GM13976 (cell line): ENCODE measurements around the gene GARNL3.
A peak's percentile ranks its signal among the peaks of the same experiment; 100 is the strongest.

Experiments used
- DNase-seq: peaks from one replicate; pipeline ENCODE4 v3.0.0; 2012; ENCODE audit warnings: low spot score
- in situ Hi-C: fragments of 300-500 bp; cut with MboI; formaldehyde crosslinking; loops from one replicate; pipeline ENCODE4 v1.12.0; 2022; ENCODE audit warnings: low sequenced_read_pairs, mixed read lengths, inconsistent platforms; ENCODE audit not compliant: unreplicated experiment
- TF ChIP-seq, protein P1 (sequence below): IDR thresholded peaks from 2 replicates; pipeline ENCODE4 v1.5.1; 2012; ENCODE audit warnings: borderline replicate concordance, mild to moderate bottlenecking; ENCODE audit not compliant: insufficient read depth; ENCODE audit errors: extremely low read depth, missing control alignments, control extremely low read depth

The GARNL3 gene

DNA sequence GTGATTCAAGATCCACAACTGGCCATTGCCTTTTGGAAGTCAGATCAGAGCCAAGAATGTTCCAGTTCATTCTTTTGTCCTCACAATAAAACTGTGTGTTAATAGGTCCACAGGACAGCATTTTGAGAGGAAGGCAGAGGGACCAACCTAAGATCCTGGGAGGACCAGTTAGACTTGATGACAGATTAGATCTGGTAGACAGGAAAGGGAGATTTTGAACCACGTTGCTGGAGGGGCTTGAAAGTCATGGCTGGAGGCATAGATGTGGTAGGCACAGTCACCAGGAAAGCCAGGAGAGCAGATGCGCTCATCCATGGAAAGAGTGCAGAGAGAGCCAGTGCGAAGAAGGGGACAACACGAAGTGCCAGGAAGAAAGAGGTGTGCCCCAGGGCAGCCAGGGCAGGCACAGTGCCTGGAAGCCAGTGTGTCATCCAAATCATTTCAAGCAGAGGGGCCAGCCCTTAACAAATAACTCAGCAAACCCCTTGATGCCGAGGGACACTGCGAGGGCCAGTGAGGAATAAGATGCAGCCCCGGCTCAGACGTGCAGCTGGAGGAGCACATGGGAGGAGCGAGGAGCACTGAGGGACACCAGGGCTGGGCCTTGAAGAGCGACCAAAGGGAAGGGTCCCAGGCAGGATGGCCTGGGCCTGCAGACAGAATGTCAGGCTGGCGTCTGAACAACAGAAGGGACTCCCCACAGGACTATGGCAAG is 119.6 kb downstream of the GARNL3 start:
- TF ChIP-seq, protein P1, sequence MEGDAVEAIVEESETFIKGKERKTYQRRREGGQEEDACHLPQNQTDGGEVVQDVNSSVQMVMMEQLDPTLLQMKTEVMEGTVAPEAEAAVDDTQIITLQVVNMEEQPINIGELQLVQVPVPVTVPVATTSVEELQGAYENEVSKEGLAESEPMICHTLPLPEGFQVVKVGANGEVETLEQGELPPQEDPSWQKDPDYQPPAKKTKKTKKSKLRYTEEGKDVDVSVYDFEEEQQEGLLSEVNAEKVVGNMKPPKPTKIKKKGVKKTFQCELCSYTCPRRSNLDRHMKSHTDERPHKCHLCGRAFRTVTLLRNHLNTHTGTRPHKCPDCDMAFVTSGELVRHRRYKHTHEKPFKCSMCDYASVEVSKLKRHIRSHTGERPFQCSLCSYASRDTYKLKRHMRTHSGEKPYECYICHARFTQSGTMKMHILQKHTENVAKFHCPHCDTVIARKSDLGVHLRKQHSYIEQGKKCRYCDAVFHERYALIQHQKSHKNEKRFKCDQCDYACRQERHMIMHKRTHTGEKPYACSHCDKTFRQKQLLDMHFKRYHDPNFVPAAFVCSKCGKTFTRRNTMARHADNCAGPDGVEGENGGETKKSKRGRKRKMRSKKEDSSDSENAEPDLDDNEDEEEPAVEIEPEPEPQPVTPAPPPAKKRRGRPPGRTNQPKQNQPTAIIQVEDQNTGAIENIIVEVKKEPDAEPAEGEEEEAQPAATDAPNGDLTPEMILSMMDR = no peak
- no peak for DNase-seq
- in situ Hi-C loops = no loop called here

DNA sequence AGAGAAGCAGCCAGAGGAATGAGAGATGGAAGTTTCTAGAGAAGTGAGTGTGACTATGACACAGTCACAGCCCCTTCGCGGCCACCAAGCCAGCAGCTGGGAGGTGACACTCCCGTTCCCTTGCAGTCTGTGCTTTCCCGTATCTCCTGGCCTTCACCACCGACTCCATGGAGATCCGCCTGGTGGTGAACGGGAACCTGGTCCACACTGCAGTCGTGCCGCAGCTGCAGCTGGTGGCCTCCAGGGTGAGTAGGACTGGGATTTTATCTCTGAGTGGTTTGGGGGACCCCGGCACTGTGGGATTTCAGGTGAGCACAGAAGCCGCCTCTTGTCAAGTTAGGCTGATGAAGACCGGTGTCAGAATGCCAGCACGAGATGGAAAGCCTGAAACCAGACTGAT is 120.3 kb downstream of the GARNL3 start:
- TF ChIP-seq, protein P1 = no peak
- DNase-seq = no peak
- in situ Hi-C loops = no loop called here

GRCh38 chr9:127386249-127386648 is 121.7 kb downstream of the GARNL3 start:
- TF ChIP-seq, protein P1 = no peak
- DNase-seq = no peak
- in situ Hi-C loops = no loop called here

GRCh38 chr9:127386981-127387380 is 122.4 kb downstream of the GARNL3 start:
- no peak for DNase-seq
- in situ Hi-C loops = no loop called here
- TF ChIP-seq, protein P1 = no peak

GRCh38 chr9:127388037-127388855 is 123.7 kb downstream of the GARNL3 start:
- TF ChIP-seq, protein P1 = no peak
- DNase-seq = peak; percentile 73
- in situ Hi-C loops = no loop called here

GRCh38 chr9:127388856-127389238 is 124.3 kb downstream of the GARNL3 start:
- DNase-seq = no peak
- TF ChIP-seq, protein P1 = no peak
- in situ Hi-C loops = no loop called here
